Measurements from ENCODE around the gene NRP2.

DNA sequence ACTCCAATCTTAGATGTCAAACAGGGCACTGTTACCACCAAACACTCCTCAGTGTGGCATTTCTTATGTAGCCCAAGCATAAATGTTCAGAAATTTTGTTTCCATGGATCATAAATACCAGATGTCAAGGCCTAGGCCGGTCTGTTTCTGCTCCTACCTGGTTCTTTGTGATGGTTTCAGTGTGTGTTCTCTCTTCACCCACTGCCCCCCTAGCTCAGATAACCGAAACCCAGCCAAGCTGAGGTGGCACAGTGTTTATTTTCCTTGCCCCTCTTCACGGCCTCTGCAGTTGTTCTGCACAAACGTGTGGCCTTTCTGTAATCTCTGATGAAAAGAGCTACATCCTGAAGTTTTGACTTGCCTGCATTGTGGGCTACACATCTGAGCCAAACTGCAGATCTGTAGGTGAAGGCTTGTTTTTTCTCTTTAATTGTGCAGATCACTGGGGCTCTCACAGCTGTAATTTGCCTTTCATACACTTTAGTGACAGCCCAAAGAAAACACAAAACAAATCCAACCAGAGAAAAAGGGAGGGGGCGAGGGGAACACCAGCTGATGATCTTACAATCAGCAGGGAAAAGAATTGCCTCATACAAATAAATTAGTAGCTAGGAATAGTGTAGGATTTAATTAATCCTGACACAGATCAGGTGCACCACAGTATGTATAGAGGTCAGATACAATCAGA is 99.1 kb downstream of the NRP2 start:
- TF ChIP-seq, protein P1, sequence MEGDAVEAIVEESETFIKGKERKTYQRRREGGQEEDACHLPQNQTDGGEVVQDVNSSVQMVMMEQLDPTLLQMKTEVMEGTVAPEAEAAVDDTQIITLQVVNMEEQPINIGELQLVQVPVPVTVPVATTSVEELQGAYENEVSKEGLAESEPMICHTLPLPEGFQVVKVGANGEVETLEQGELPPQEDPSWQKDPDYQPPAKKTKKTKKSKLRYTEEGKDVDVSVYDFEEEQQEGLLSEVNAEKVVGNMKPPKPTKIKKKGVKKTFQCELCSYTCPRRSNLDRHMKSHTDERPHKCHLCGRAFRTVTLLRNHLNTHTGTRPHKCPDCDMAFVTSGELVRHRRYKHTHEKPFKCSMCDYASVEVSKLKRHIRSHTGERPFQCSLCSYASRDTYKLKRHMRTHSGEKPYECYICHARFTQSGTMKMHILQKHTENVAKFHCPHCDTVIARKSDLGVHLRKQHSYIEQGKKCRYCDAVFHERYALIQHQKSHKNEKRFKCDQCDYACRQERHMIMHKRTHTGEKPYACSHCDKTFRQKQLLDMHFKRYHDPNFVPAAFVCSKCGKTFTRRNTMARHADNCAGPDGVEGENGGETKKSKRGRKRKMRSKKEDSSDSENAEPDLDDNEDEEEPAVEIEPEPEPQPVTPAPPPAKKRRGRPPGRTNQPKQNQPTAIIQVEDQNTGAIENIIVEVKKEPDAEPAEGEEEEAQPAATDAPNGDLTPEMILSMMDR (IDR thresholded peaks at IDR 0.05), result no peak
- TF ChIP-seq EZH2 (IDR thresholded peaks at IDR 0.05; ENCODE audit: borderline replicate concordance, insufficient read depth, low read depth, low read length, poor library complexity, severe bottlenecking), result no peak

Data from B cell (primary cell).